ENCODE results near the gene OR13C8.

Gene OR13C8

DNA sequence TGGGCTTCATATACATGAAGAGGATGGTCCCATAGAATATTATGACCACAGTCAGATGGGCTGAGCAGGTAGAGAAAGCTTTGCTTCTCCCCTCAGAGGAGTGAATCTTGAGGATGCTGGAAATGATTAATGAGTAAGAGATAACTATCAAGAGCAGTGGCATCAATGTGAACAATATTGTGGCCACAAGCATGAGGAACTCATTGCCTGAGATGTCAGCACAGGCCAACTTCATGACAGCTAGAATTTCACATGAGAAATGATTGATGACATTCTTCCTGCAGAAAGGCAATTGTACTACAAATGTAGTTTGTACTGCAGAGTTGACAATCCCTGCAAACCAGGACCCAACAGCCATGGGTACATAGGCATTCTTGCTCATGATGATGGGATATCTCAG lies 48.5 kb downstream of the OR13C8 start:
- no peak for DNase-seq

DNA sequence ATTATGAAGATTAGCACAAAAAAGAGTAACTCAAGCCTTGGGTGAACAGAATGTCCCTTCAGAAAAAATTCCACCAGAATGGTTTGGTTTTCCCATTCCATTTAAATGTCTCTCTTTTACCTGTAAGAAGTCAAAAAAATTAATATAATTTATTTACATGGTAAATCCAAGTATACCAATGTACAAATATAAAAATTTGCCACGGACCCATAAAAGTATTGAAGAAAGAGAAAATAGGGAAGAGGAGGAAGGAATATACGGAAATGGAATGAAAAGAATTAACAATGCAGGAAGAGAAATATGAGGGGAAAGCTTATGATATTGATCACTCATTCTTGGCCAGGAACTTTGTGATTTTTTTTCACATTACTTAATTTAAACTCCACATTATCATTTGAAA lies 49.1 kb downstream of the OR13C8 start, which contains the start of gene OR13C9:
OR13C9 (minus strand) TSS at position 101 of the 400 bp plus-strand sequence; CDS start at position 101, 0 bp downstream.
- DNase-seq: no peak
